ENCODE results near the gene CSMD2.

The CSMD2 gene

GRCh38 chr1:33698361-33699035 is 466.5 kb downstream of the CSMD2 start:
- POLR2A ChIA-PET = no interaction called here
- H3K4me3 ChIP-seq (ENCODE audit: low read depth, low read length) = no peak overlapping the region
- CTCF ChIA-PET = interaction anchor here (1.2 kb wide), 1 partner anchor 465 kb away, joined by 3 read pairs; no protein-coding TSS in a partner anchor
- no peak for DNase-seq (ENCODE audit: low read depth, low spot score)
- no peak for TF ChIP-seq CTCF (IDR thresholded peaks at IDR 0.05; ENCODE audit: insufficient read depth, low read length, missing control alignments)

GRCh38 chr1:33697816-33698215 is 467.2 kb downstream of the CSMD2 start:
- TF ChIP-seq CTCF (IDR thresholded peaks at IDR 0.05; ENCODE audit: insufficient read depth, low read length, missing control alignments) = no peak
- no peak for DNase-seq (ENCODE audit: low read depth, low spot score)
- no peak overlapping the region for H3K4me3 ChIP-seq (ENCODE audit: low read depth, low read length)
- CTCF ChIA-PET = no interaction called here
- POLR2A ChIA-PET = no interaction called here

GRCh38 chr1:33696962-33697361 is 468.1 kb downstream of the CSMD2 start:
- TF ChIP-seq CTCF (IDR thresholded peaks at IDR 0.05; ENCODE audit: insufficient read depth, low read length, missing control alignments) = no peak
- no peak for DNase-seq (ENCODE audit: low read depth, low spot score)
- POLR2A ChIA-PET = no interaction called here
- CTCF ChIA-PET = no interaction called here
- no peak overlapping the region for H3K4me3 ChIP-seq (ENCODE audit: low read depth, low read length)

- DNase-seq (ENCODE audit: low read depth, low spot score) = no peak
- ChIA-PET CTCF (interaction anchor here (0.9 to 1.0 kb wide), 2 partner anchors 14 to 26 kb away, joined by 3 to 4 read pairs; no protein-coding TSS in a partner anchor), POLR2A (no interaction called here)
- no peak for TF ChIP-seq CTCF (IDR thresholded peaks at IDR 0.05; ENCODE audit: insufficient read depth, low read length, missing control alignments)
- H3K4me3 ChIP-seq (ENCODE audit: low read depth, low read length) = no peak overlapping the region
Measured at GRCh38 chr1:33696311-33696710, 468.7 kb downstream of the CSMD2 start.

- no peak for TF ChIP-seq CTCF (IDR thresholded peaks at IDR 0.05; ENCODE audit: insufficient read depth, low read length, missing control alignments)
- DNase-seq (ENCODE audit: low read depth, low spot score) = no peak
- ChIA-PET CTCF (no interaction called here), POLR2A (no interaction called here)
- no peak overlapping the region for H3K4me3 ChIP-seq (ENCODE audit: low read depth, low read length)
Measured at GRCh38 chr1:33692206-33693188, 472.5 kb downstream of the CSMD2 start.

- POLR2A ChIA-PET = no interaction called here
- CTCF ChIA-PET = no interaction called here
- H3K4me3 ChIP-seq (ENCODE audit: low read depth, low read length) = no peak overlapping the region
- no peak for TF ChIP-seq CTCF (IDR thresholded peaks at IDR 0.05; ENCODE audit: insufficient read depth, low read length, missing control alignments)
- DNase-seq (ENCODE audit: low read depth, low spot score) = no peak
Measured at GRCh38 chr1:33687000-33687399, 478.0 kb downstream of the CSMD2 start.

Measured in AG04449 (cell line).